Spleen (tissue), 13 donors: ENCODE results near the gene GOLGA6L2. TPM values are rescaled to one million over a fixed set of nuclear protein-coding genes. Genes with fewer than 3 reads are reported as not detected.

ENCODE experiments used
- DNase-seq: peaks from one replicate; pipeline ENCODE4 v3.0.0-alpha.2; 2020
- H3K27ac ChIP-seq, 8 donors: fragments of 200-600 bp; sonication (generic) in 7 of 8; 1 replicate in 4 of 8; 2 replicates in 4 of 8; pipeline versions ENCODE4 v1.5.0 to v1.8.0; 2016 to 2021; ENCODE audit warnings: inconsistent platforms in 4 of 8, mild to moderate bottlenecking in 4 of 8, moderate library complexity in 1 of 8
- H3K27me3 ChIP-seq, 7 donors: fragments of 200-600 bp; sonication (generic) in 6 of 7; replicated peaks in 1 of 7; 1 replicate in 4 of 7; 2 replicates in 3 of 7; pipeline versions ENCODE4 v1.5.0 to v1.8.0; 2016 to 2021; ENCODE audit warnings: inconsistent platforms in 3 of 7, mild to moderate bottlenecking in 1 of 7
- H3K36me3 ChIP-seq, 6 donors: fragments of 200-600 bp; sonication (generic) in 5 of 6; 1 replicate in 4 of 6; 2 replicates in 2 of 6; pipeline versions ENCODE4 v1.5.0 to v1.8.0; 2016 to 2021; ENCODE audit warnings: inconsistent platforms in 2 of 6
- H3K4me1 ChIP-seq, 6 donors: fragments of 200-600 bp; sonication (generic) in 5 of 6; 1 replicate in 3 of 6; 2 replicates in 3 of 6; pipeline versions ENCODE4 v1.5.0 to v1.8.0; 2016 to 2021; ENCODE audit warnings: inconsistent platforms in 3 of 6
- H3K4me3 ChIP-seq, 8 donors: fragments of 200-600 bp; sonication (generic) in 7 of 8; 1 replicate in 4 of 8; 2 replicates in 4 of 8; pipeline versions ENCODE4 v1.5.0 to v1.8.0; 2016 to 2021; ENCODE audit warnings: inconsistent platforms in 4 of 8, mild to moderate bottlenecking in 4 of 8, moderate library complexity in 2 of 8
- H3K9me3 ChIP-seq, 8 donors: fragments of 200-600 bp; sonication (generic) in 7 of 8; 1 replicate in 4 of 8; 2 replicates in 4 of 8; pipeline versions ENCODE4 v1.5.0 to v1.8.0; 2016 to 2021; ENCODE audit warnings: inconsistent platforms in 4 of 8
- CTCF ChIP-seq, 11 experiments: fragments of 200-600 bp in 7 of 11; fragments of 450-650 bp in 4 of 11; sonication (generic) in 4 of 11; IDR thresholded peaks in 8 of 11; conservative IDR thresholded peaks in 3 of 11; 1 replicate in 7 of 11; 2 replicates in 4 of 11; pipeline versions ENCODE4 v1.4.0 to v1.8.0; 2016 to 2021; ENCODE audit warnings: antibody characterized with exemption in 11 of 11, inconsistent platforms in 4 of 11, mild to moderate bottlenecking in 1 of 11
- POLR2A ChIP-seq, 3 donors: fragments of 450-650 bp; IDR thresholded peaks; one replicate each; pipeline ENCODE4 v1.5.1; 2017; ENCODE audit warnings: antibody characterized with exemption in 3 of 3, mild to moderate bottlenecking in 1 of 3
- POLR2AphosphoS5 ChIP-seq, 3 donors: sonication (generic); formaldehyde crosslinking; IDR thresholded peaks; one replicate each; pipeline ENCODE4 v1.5.1; 2017; ENCODE audit warnings: antibody characterized with exemption in 3 of 3
- WGBS, 5 donors: extraction: QIAGEN DNeasy Blood & Tissue Kit in 3 of 5; methylation state at CpG; one replicate each; pipeline versions ENCODE4 v1.1.5 to v1.1.7; 2013 to 2018; 5-methylcytosine and 5-hydroxymethylcytosine counted together
- intact Hi-C: fragments of 100-400 bp; cut with DNase I; formaldehyde crosslinking; loops from one replicate; pipeline ENCODE4 v1.15.0; 2023; ENCODE audit warnings: low total_unique reads
- long read RNA-seq, 2 donors: transcript quantifications; one replicate each; lab custom pipeline, GENCODE V29; 2026
- polyA plus RNA-seq, 3 donors: library from polyadenylated mRNA; stranded (reverse); fragments of 200-250 nt; gene quantifications; one replicate each; pipeline ENCODE4 v1.2.1, GENCODE V29; 2013
- total RNA-seq, 7 donors: library from RNA; depleted of rRNA in 3 of 7; stranded (reverse); fragments of >200 nt in 3 of 7; fragmentation: NEBNext Ultra II Directional in 4 of 7; extraction: Animal tissue kit (Norgen Biotek cat#: 25700) in 4 of 7; gene quantifications; one replicate each; pipeline versions ENCODE4 v1.1.0 to v1.2.1, GENCODE V29; 2016 to 2021
- donor health status: healthy with polysubstance abuse.
- donor health status: DM: no; HTN: no; CAD: no; lungs with moderate emphysema.
- donor health status: DM: no; HTN: no; CAD: no.
- donor health status: Bipolar disorder and iron deficiency.
- donor health status: healthy.
- donor health status: DM: no; HTN: no; CAD: no.
- donor health status: DM: yes; HTN: yes; CAD: no.

GOLGA6L2 gene
- total RNA-seq (not detected), polyA plus RNA-seq (not detected)
- long read RNA-seq, donor 1, result 0 reads
- long read RNA-seq, donor 2, result 0 reads

GRCh38 chr15:23447107-23447500 is at the start of gene GOLGA6L2:
Gene GOLGA6L2, minus strand, starts transcription at chr15:23447243. Its CDS starts 62 bp downstream, at chr15:23447181.
- H3K27me3 ChIP-seq, result peaks cover 0 to 8% (median 0%) of the 10 kb centered on the region in 7 donors
- TF ChIP-seq CTCF (IDR thresholded peaks at IDR 0.05 in 8 of 11, conservative IDR thresholded peaks at IDR 0.05 in 3 of 11) (no peak), POLR2AphosphoS5 (IDR thresholded peaks at IDR 0.05) (no peak)
- H3K4me3 ChIP-seq, result no peak within 1 kb of the TSS
- no peaks in the 10 kb centered on the region for H3K9me3 ChIP-seq
- no peaks in the 10 kb centered on the region for H3K4me1 ChIP-seq
- no peak within 1 kb of the TSS for H3K27ac ChIP-seq
- H3K36me3 ChIP-seq, result no peaks in the 10 kb centered on the region
- intact Hi-C loops, result no loop called here
- DNase-seq, result no peak
- WGBS, 5 donors, result 84 to 92% (median 87%) methylated on average over 10 of the region's 10 CpGs

GRCh38 chr15:23484870-23485269 is 37.8 kb upstream of the GOLGA6L2 start:
- no peak overlapping the region for H3K27ac ChIP-seq
- H3K27me3 ChIP-seq, result peaks cover 0 to 7% (median 0%) of the 10 kb centered on the region in 7 donors
- 85 to 91% (median 89%) methylated on average over 2 of the region's 2 CpGs for WGBS, 5 donors
- TF ChIP-seq POLR2AphosphoS5 (IDR thresholded peaks at IDR 0.05), result no peak
- no peak for TF ChIP-seq POLR2A (IDR thresholded peaks at IDR 0.05)
- no peak for TF ChIP-seq CTCF (IDR thresholded peaks at IDR 0.05 in 8 of 11, conservative IDR thresholded peaks at IDR 0.05 in 3 of 11)
- no peak overlapping the region for H3K4me3 ChIP-seq
- H3K9me3 ChIP-seq, result no peaks in the 10 kb centered on the region
- no peak for DNase-seq
- intact Hi-C loops, result no loop called here
- H3K4me1 ChIP-seq, result no peaks in the 10 kb centered on the region
- no peaks in the 10 kb centered on the region for H3K36me3 ChIP-seq

GRCh38 chr15:23483821-23484299 is 36.8 kb upstream of the GOLGA6L2 start:
- H3K9me3 ChIP-seq, result no peaks in the 10 kb centered on the region
- H3K4me3 ChIP-seq, result no peak overlapping the region
- H3K4me1 ChIP-seq, result no peaks in the 10 kb centered on the region
- 50 to 69% (median 56%) methylated on average over 2 of the region's 2 CpGs for WGBS, 5 donors
- no peak for DNase-seq
- H3K36me3 ChIP-seq, result no peaks in the 10 kb centered on the region
- intact Hi-C loops, result no loop called here
- peaks cover 0 to 6% (median 0%) of the 10 kb centered on the region in 7 donors for H3K27me3 ChIP-seq
- no peak for TF ChIP-seq POLR2A (IDR thresholded peaks at IDR 0.05)
- TF ChIP-seq CTCF (IDR thresholded peaks at IDR 0.05 in 8 of 11, conservative IDR thresholded peaks at IDR 0.05 in 3 of 11), result no peak
- TF ChIP-seq POLR2AphosphoS5 (IDR thresholded peaks at IDR 0.05), result no peak
- no peak overlapping the region for H3K27ac ChIP-seq

GRCh38 chr15:23482764-23483489 is 35.9 kb upstream of the GOLGA6L2 start:
- H3K4me1 ChIP-seq, result no peaks in the 10 kb centered on the region
- WGBS, 5 donors, result 69 to 86% (median 70%) methylated on average over 3 of the region's 3 CpGs
- TF ChIP-seq POLR2A (IDR thresholded peaks at IDR 0.05), result no peak
- no peak for TF ChIP-seq POLR2AphosphoS5 (IDR thresholded peaks at IDR 0.05)
- no peak for TF ChIP-seq CTCF (IDR thresholded peaks at IDR 0.05 in 8 of 11, conservative IDR thresholded peaks at IDR 0.05 in 3 of 11)
- intact Hi-C loops, result no loop called here
- H3K36me3 ChIP-seq, result no peaks in the 10 kb centered on the region
- DNase-seq, result no peak
- no peaks in the 10 kb centered on the region for H3K9me3 ChIP-seq
- no peak overlapping the region for H3K27ac ChIP-seq
- peaks cover 0 to 6% (median 0%) of the 10 kb centered on the region in 7 donors for H3K27me3 ChIP-seq
- H3K4me3 ChIP-seq, result no peak overlapping the region
